HG02981 (cell line): ENCODE results near the gene STAT4.

Source experiments
- ATAC-seq: cut with Tn5 transposase; IDR thresholded peaks from one replicate; pipeline ENCODE4 v1.9.1; 2021; ENCODE audit warnings: mild to moderate bottlenecking, moderate library complexity; ENCODE audit not compliant: unreplicated experiment

Gene STAT4

GRCh38 chr2:191086706-191087105 is 64.1 kb downstream of the STAT4 start:
- ATAC-seq, result no peak

GRCh38 chr2:191083540-191083939 is 67.3 kb downstream of the STAT4 start:
- ATAC-seq, result no peak

GRCh38 chr2:191082321-191082720 is 68.5 kb downstream of the STAT4 start:
- no peak for ATAC-seq

GRCh38 chr2:191081411-191082155 is 69.2 kb downstream of the STAT4 start:
- ATAC-seq, result no peak

DNA sequence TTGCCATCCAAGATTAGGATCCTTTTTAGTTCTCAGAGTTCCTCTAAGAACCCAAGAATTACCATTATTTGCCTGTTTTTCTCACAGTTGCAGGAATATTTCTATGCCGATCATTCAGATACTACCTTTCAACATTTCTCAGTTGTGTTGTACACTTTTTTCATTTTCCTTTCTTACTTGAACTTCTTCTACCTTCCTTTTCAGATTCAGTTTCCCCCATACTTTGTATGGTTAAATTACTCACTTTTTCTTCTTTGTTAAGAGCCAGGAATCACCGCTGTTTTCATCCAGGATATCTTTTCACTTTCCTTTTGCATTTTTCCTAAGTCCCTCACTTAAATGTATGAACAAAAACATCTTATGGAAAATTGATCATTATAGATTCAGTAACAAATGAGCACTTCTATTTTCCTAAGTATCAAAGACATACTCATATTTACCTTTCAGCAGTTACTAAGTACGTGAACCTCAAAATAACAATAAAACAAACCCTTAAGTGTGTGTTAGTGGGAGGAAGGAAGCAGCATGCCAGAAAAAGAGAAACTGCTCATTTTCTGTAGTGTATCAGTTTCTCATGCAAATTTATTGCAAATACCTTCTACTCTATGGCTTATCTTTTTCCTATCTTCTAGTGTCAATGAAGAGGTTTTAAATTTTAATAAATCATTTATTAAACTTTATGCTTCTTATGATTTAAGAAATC is 72.5 kb downstream of the STAT4 start:
- ATAC-seq, result peak; percentile 74

DNA sequence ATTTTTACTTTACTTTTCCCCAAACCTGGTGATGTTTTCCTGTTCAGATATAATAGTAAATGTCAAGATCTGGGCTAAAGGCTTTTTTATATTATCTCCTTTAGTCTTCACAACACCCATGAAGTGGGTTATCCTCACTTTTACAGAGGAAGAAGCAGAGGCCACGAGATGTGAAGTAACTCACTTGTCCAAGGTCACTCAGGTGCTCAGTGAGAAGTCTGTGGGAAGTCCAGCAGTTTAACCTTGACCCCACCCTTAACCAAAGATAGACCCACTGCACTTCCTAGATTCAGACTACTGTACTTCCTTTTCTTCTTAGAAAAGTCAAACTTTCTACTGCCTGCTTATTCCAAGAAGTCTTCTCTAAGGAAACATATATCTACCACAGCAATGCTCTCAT is 80.5 kb downstream of the STAT4 start:
- no peak for ATAC-seq

GRCh38 chr2:191069606-191070005 is 81.2 kb downstream of the STAT4 start:
- no peak for ATAC-seq

- ATAC-seq, result no peak
Observed at GRCh38 chr2:191066919-191067233, 83.9 kb downstream of the STAT4 start.

DNA sequence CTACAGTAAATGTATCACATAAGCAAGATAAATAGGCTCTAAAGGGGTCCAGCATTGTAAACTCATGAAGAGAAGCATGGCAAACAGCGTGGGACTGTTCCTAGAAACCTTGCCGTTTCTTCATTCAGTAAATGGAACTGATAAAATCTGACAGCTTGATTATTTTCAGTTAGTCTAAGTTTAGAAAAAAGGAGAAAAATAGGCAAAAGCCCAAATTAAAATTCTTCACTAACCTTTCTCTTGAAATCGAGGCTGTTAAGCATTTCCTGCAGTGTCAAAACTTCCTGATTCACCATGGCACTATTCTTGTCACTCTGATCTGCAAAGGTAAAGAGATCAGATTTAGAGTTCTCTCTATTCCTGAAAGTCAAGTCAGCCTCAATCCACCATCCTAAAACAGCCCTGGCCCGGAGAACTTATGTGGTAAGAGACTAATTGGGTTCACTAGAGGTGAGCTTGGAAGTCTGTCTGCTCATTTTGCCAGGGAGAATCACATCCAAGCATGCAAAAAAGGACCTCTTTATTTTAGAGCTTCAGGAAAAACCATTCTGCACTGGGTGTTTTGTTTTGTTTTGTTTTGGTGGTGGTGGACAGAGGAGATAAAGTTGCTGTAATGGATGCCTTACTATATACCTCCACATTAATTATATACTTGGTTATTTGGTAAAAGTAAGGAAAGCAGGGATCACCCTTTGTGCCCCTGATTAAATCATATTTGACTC is 84.4 kb downstream of the STAT4 start:
- no peak for ATAC-seq

- no peak for ATAC-seq
Observed at GRCh38 chr2:191065785-191066184, 85.0 kb downstream of the STAT4 start.

- ATAC-seq, result no peak
Observed at GRCh38 chr2:191064590-191064989, 86.2 kb downstream of the STAT4 start.

DNA sequence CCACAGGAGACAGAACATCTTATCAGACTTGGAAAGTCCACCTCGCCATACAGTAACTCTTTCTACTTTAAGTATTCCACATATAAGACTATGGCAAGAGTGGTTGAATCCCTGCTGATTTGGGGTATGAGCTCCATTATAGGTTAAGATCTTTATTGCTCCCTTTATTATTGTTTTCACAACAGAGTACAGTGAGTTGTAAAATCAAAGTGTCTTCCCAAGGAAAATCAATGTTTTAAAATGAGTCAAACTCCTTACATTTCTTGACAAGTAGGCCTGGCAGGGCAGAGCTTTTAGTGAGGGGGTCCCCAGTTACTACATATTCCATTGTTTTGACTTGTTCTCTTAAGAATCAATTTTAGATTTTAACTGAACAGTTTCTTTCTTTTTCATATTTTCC is 87.2 kb downstream of the STAT4 start:
- ATAC-seq, result no peak

- no peak for ATAC-seq
Observed at GRCh38 chr2:191061381-191061980, 89.3 kb downstream of the STAT4 start.

DNA sequence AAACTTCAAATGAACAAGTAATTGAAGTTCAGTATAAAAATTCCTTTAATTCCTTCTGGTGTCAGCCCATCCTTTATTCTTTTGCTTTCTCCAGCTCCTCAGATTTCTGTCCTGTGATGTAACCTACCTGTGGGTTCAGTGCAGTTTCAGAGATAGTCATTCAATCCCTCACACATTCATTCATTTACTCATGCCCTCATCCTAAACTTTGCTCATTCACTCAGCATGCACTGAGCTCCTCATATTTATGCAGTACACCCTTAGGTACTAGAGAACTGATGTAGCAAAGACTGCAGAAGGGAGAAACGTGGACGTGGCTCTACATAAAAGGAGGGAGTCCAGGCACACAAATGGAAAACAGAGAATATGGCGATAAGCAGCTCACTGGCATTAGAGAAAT is 91.5 kb downstream of the STAT4 start:
- no peak for ATAC-seq

DNA sequence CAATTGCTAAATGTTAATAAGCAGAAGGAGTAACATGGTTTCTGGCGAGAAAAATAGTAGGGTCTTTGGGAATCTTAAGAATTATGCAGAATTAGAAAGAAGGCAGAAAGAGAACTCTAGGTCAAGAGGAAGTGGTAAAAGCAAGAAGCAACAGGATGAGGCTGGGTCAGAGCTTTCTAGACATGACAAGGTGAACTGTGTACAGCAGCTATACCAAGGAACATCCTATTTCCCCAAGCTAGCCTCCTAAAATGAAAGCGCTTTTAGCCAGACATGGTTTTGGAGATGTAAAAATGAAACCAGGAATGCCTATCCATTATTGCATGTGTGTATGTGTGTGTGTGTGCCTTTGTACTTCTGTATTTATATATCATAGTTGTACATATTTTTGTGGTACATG is 94.6 kb downstream of the STAT4 start:
- ATAC-seq, result no peak

- ATAC-seq, result no peak
Observed at GRCh38 chr2:191053256-191053655, 97.5 kb downstream of the STAT4 start.

GRCh38 chr2:191051825-191052778 is 98.7 kb downstream of the STAT4 start:
- no peak for ATAC-seq

- ATAC-seq, result no peak
Observed at GRCh38 chr2:191051177-191051576, 99.6 kb downstream of the STAT4 start.

DNA sequence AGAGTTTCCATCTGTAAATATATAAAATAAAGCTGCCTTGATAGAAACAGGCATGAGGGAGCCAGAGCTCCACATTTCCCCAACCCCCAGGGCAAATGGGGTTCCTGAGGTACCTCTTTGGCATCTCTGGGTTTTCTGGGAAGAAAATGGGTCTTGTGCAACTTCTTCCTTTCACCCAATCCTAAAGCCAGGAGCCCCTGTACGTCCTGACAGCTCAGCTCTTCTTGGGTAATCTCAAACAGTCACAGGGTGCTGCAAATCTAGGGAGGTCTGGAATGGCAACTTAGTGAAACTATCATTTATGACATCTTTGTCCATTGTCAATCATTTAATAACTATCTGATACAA is 100.2 kb downstream of the STAT4 start:
- no peak for ATAC-seq

DNA sequence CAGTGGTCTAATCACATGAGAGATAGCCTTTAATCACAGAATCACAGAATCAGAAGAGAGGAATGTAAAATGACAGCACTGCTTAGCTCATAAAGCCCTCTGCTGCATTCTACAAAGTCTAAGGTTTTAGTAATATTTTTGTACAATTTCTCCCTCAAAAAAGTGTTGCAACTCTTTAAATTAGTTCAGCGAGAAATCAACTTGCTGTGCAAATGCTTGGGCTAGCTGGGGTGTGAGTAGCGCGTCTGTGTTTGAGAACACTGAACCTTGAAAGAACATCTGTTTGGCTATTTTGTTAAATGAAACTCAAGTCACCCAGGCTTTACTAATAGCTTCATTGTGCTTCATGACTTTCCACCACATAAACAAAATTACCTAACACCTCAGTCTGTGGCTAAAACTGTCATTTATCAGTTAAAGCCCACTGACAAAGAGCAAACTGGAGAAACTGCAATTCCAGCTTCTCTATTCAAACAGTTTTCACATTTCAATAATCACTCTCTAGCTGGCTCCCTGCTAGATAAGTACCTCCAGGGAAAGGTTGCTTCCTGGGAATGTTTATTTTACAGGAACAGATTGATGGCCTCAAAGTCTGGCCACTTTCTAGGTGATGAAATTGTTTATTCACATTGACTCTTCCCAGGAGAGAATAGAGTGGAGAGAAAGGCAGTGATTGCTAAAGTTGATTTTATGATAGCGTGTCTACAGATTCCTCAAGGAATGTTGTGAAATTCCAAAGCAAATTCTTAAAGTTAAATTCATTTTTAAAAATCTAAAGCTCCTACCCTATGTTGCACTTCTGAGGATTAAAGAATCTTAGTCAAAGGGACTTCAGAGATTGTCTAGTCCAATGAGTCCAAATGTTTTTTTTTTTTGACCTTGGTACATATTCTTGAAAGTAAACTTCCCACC is 100.8 kb downstream of the STAT4 start:
- ATAC-seq, result peak; percentile 89
